SU-DHL-6 (cell line): ENCODE results near the gene UTY.

Experiments
- H2AFZ ChIP-seq: fragments of 200-600 bp; sonication (generic); 2 replicates; pipeline ENCODE4 v1.6.1; 2014; ENCODE audit warnings: low read depth, mild to moderate bottlenecking, moderate library complexity, mixed read lengths, antibody characterized with exemption, low read length; ENCODE audit not compliant: severe bottlenecking
- H3F3A ChIP-seq: fragments of 200-600 bp; shearing (Covaris generic); 2 replicates; pipeline ENCODE4 v1.6.0; 2016; ENCODE audit warnings: antibody characterized with exemption, mild to moderate bottlenecking; ENCODE audit not compliant: insufficient read depth
- H3K27ac ChIP-seq: fragments of 200-600 bp; sonication (generic); 2 replicates; pipeline ENCODE4 v1.5.1; 2016; ENCODE audit warnings: low read depth, mild to moderate bottlenecking, low read length, moderate library complexity, mixed read lengths
- H3K27me3 ChIP-seq: fragments of 200-600 bp; sonication (generic), shearing (Covaris generic); 2 replicates; pipeline ENCODE4 v1.6.0; 2014; ENCODE audit warnings: mild to moderate bottlenecking, low read length
- H3K36me3 ChIP-seq: fragments of 200-600 bp; sonication (generic); 2 replicates; pipeline ENCODE4 v1.6.1; 2014; ENCODE audit warnings: mild to moderate bottlenecking, low read length, mixed read lengths
- H3K4me2 ChIP-seq: fragments of 300-600, 200-600 bp; shearing (Covaris generic), sonication (generic); 2 replicates; pipeline ENCODE4 v1.6.0; 2014; ENCODE audit warnings: low read length, low read depth, mild to moderate bottlenecking; ENCODE audit not compliant: poor library complexity, severe bottlenecking
- H3K4me3 ChIP-seq: fragments of 200-600 bp; sonication (generic); 2 replicates; pipeline ENCODE4 v1.5.1; 2014; ENCODE audit warnings: antibody characterized with exemption, low read length, mild to moderate bottlenecking, mixed read lengths; ENCODE audit not compliant: insufficient read depth, poor library complexity, severe bottlenecking
- H3K79me2 ChIP-seq: fragments of 200-600 bp; sonication (generic); 2 replicates; pipeline ENCODE4 v1.6.1; 2014; ENCODE audit warnings: mild to moderate bottlenecking, low read length, moderate library complexity; ENCODE audit not compliant: insufficient read depth
- H3K9ac ChIP-seq: fragments of 200-600 bp; sonication (generic); 2 replicates; pipeline ENCODE4 v1.7.0; 2014; ENCODE audit warnings: mild to moderate bottlenecking, low read length
- H3K9me2 ChIP-seq: fragments of 200-600 bp; sonication (generic); replicated peaks from 2 replicates; pipeline ENCODE4 v1.6.1; 2014; ENCODE audit warnings: low read length; ENCODE audit not compliant: insufficient read depth
- H3K9me3 ChIP-seq: fragments of 200-600 bp; sonication (generic); 2 replicates; pipeline ENCODE4 v1.6.1; 2014; ENCODE audit warnings: low read length, mixed read lengths; ENCODE audit not compliant: insufficient read depth
- H4K20me1 ChIP-seq: fragments of 200-600 bp; sonication (generic); 2 replicates; pipeline ENCODE4 v1.6.1; 2014; ENCODE audit warnings: low read depth, mild to moderate bottlenecking, antibody characterized with exemption, low read length, moderate library complexity, mixed read lengths
- EZH2phosphoT487 ChIP-seq: fragments of 200-600 bp; sonication (generic), shearing (Covaris generic); conservative IDR thresholded peaks from 2 replicates; pipeline ENCODE4 v1.6.1; 2018; ENCODE audit warnings: mild to moderate bottlenecking, antibody characterized with exemption, low read length, moderate library complexity, mixed read lengths
- TF ChIP-seq, protein P1 (sequence below): fragments of 200-600 bp; sonication (generic); IDR thresholded peaks from one replicate; pipeline ENCODE4 v1.5.1; 2017; ENCODE audit warnings: antibody characterized with exemption, mild to moderate bottlenecking, low read length, moderate library complexity; ENCODE audit not compliant: insufficient read depth, poor library complexity, severe bottlenecking

The UTY gene

DNA sequence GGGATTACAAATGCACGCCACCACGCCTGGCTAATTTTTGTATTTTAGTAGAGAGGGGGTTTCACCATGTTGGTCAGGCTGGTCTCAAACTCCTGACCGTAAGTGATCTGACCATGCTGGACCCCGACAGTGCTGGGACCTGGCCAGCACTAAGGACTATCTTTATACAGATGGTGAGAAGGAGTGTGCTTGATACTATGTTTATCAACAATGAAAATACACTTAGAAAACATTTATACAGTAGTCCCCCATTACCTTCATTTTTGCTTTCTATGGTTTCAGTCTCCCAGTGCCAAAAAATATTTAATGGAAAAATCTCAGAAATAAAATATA, 111.4 kb downstream of the UTY start:
- TF ChIP-seq, protein P1, sequence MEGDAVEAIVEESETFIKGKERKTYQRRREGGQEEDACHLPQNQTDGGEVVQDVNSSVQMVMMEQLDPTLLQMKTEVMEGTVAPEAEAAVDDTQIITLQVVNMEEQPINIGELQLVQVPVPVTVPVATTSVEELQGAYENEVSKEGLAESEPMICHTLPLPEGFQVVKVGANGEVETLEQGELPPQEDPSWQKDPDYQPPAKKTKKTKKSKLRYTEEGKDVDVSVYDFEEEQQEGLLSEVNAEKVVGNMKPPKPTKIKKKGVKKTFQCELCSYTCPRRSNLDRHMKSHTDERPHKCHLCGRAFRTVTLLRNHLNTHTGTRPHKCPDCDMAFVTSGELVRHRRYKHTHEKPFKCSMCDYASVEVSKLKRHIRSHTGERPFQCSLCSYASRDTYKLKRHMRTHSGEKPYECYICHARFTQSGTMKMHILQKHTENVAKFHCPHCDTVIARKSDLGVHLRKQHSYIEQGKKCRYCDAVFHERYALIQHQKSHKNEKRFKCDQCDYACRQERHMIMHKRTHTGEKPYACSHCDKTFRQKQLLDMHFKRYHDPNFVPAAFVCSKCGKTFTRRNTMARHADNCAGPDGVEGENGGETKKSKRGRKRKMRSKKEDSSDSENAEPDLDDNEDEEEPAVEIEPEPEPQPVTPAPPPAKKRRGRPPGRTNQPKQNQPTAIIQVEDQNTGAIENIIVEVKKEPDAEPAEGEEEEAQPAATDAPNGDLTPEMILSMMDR = no peak
- TF ChIP-seq EZH2phosphoT487 = no peak
- H3K79me2 ChIP-seq = no peaks in the 10 kb centered on the region
- no peaks in the 10 kb centered on the region for H3K27me3 ChIP-seq
- H3K9me3 ChIP-seq = no peaks in the 10 kb centered on the region
- H3K27ac ChIP-seq = no peak overlapping the region
- no peaks in the 10 kb centered on the region for H4K20me1 ChIP-seq
- no peak overlapping the region for H3K4me2 ChIP-seq
- no peaks in the 10 kb centered on the region for H3K9me2 ChIP-seq
- H3K9ac ChIP-seq = no peak overlapping the region
- H3K36me3 ChIP-seq = no peaks in the 10 kb centered on the region
- no peaks in the 10 kb centered on the region for H3F3A ChIP-seq
- H3K4me3 ChIP-seq = no peak overlapping the region
- H2AFZ ChIP-seq = no peak overlapping the region

- Histone ChIP-seq H3K27me3 (no peaks in the 10 kb centered on the region), H3K79me2 (no peaks in the 10 kb centered on the region), H3K9me2 (no peaks in the 10 kb centered on the region), H2AFZ (no peak overlapping the region), H3K9ac (no peak overlapping the region), H3K9me3 (no peaks in the 10 kb centered on the region), H3K27ac (no peak overlapping the region), H4K20me1 (no peaks in the 10 kb centered on the region), H3K4me2 (no peak overlapping the region), H3F3A (no peaks in the 10 kb centered on the region), H3K4me3 (no peak overlapping the region), H3K36me3 (no peaks in the 10 kb centered on the region)
- no peak for TF ChIP-seq EZH2phosphoT487
- TF ChIP-seq, protein P1 = no peak
Observed at GRCh38 chrY:13363641-13364040, 116.2 kb downstream of the UTY start.

DNA sequence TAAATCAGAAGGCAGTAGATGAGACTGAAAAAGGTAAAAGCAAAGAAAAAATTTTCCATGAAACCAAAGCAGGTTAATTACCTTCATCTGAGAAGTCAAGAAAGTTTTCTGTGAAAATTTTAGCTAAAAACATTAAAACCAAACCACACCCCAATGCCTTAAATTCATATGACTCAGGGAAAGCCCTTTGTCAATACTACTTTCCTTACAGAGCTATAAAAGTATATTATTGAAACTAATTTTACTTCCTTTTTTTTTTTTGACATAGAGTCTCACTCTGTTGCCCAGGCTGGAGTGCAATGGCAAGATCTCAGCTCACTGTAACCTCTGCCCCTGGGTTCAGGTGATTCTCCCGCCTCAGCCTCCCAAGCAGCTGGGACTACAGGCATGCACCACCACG, 117.2 kb downstream of the UTY start:
- no peak overlapping the region for H2AFZ ChIP-seq
- H3K9me2 ChIP-seq = no peaks in the 10 kb centered on the region
- H4K20me1 ChIP-seq = no peaks in the 10 kb centered on the region
- H3K27ac ChIP-seq = no peak overlapping the region
- TF ChIP-seq, protein P1 = no peak
- TF ChIP-seq EZH2phosphoT487 = no peak
- H3K4me2 ChIP-seq = no peak overlapping the region
- no peak overlapping the region for H3K4me3 ChIP-seq
- H3K9me3 ChIP-seq = no peaks in the 10 kb centered on the region
- no peaks in the 10 kb centered on the region for H3K36me3 ChIP-seq
- no peak overlapping the region for H3K9ac ChIP-seq
- no peaks in the 10 kb centered on the region for H3K79me2 ChIP-seq
- H3K27me3 ChIP-seq = no peaks in the 10 kb centered on the region
- H3F3A ChIP-seq = no peaks in the 10 kb centered on the region
